Colonic mucosa (tissue), 4 donors: Measurements from ENCODE around the gene GXYLT2. TPM values are rescaled to one million over a fixed set of nuclear protein-coding genes. Genes with fewer than 3 reads are reported as not detected.

Source experiments
- DNase-seq: peaks from one replicate; pipeline ENCODE4 v3.0.0-alpha.2; 2020
- H3K27ac ChIP-seq: fragments of 200-600 bp; one replicate; pipeline ENCODE4 v1.8.0; 2021
- H3K27me3 ChIP-seq: fragments of 200-600 bp; one replicate; pipeline ENCODE4 v1.8.0; 2021
- H3K36me3 ChIP-seq: fragments of 200-600 bp; one replicate; pipeline ENCODE4 v1.8.0; 2021
- H3K4me1 ChIP-seq: fragments of 200-600 bp; one replicate; pipeline ENCODE4 v1.8.0; 2021; ENCODE audit warnings: mild to moderate bottlenecking
- H3K4me3 ChIP-seq: fragments of 200-600 bp; one replicate; pipeline ENCODE4 v1.8.0; 2021
- H3K9ac ChIP-seq, 2 donors: one replicate each; pipeline ENCODE4 v1.7.0; 2013; ENCODE audit warnings: control low read depth in 2 of 2, low read depth in 2 of 2, low read length in 2 of 2
- H3K9me3 ChIP-seq: fragments of 200-600 bp; one replicate; pipeline ENCODE4 v1.8.0; 2021
- intact Hi-C: fragments of 100-400 bp; cut with DNase I; formaldehyde crosslinking; loops from one replicate; pipeline ENCODE4 v1.14.1; 2022
- total RNA-seq, 2 donors: library from RNA; stranded (reverse); fragmentation: NEBNext Ultra II Directional in 1 of 2; extraction: Animal tissue kit (Norgen Biotek cat#: 25700) in 1 of 2; gene quantifications; one replicate each; pipeline ENCODE4 v1.2.1, GENCODE V29; 2021
- TF ChIP-seq, protein P1 (sequence below): fragments of 200-600 bp; IDR thresholded peaks from one replicate; pipeline ENCODE4 v1.8.0; 2022; ENCODE audit warnings: antibody characterized with exemption, mild to moderate bottlenecking
- donor health status: healthy.
- donor health status: DM: no; HTN: no; CAD: no.
- donor health status: DM: no; HTN: no; CAD: no.

Gene GXYLT2, protein sequence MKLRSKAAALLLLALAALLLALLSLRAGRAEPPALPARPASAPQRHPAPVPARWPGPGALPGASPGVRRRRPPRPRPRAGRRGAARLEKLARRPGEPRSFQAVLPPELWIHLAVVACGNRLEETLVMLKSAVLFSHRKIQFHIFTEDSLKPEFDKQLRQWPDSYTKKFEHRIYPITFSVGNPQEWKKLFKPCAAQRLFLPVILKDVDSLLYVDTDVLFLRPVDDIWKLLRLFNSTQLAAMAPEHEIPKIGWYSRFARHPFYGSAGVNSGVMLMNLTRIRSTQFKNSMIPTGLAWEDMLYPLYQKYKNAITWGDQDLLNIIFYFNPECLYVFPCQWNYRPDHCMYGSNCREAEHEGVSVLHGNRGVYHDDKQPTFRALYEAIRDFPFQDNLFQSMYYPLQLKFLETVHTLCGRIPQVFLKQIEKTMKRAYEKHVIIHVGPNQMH
- 1 to 10 TPM; 7.3 to 8.4 TPM for total RNA-seq

DNA sequence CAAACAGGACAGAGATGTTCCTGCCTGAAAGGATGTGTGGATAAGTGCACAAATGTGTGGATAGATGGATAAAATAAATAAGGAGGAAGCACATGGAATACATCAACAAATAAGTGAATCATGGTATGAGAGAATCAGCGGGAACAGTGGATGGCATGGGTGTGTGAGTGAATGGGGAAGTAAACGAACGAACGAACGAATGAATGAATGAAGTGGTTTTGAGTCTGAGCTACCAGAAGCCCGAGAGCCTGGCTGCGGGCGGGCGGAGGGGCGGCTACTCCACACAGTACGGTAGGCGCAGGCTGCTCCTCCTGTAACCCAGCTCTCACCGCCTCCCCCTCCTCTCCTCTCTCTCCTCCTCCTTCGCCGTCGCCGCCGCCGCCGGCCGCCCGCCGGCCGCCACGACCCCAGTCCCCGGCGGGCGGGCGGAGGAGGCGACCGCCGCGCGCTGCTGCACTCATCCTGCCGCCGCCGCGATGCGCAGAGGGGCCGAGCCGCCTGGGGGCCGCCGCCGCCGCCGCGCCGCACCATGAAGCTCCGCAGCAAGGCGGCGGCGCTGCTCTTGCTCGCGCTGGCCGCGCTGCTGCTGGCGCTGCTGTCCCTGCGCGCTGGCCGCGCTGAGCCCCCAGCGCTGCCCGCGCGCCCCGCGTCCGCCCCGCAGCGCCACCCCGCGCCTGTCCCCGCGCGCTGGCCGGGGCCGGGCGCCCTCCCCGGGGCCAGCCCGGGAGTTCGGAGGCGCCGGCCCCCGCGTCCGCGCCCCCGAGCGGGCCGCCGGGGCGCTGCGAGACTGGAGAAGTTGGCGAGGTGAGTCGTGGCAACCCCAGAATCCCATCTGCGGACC, at the start of gene GXYLT2:
Gene GXYLT2, plus strand, starts transcription at position 342 of the 841 bp plus-strand sequence. Its CDS starts 188 bp downstream, at position 530.
- no peaks in the 10 kb centered on the region for H3K4me1 ChIP-seq
- TF ChIP-seq, protein P1, sequence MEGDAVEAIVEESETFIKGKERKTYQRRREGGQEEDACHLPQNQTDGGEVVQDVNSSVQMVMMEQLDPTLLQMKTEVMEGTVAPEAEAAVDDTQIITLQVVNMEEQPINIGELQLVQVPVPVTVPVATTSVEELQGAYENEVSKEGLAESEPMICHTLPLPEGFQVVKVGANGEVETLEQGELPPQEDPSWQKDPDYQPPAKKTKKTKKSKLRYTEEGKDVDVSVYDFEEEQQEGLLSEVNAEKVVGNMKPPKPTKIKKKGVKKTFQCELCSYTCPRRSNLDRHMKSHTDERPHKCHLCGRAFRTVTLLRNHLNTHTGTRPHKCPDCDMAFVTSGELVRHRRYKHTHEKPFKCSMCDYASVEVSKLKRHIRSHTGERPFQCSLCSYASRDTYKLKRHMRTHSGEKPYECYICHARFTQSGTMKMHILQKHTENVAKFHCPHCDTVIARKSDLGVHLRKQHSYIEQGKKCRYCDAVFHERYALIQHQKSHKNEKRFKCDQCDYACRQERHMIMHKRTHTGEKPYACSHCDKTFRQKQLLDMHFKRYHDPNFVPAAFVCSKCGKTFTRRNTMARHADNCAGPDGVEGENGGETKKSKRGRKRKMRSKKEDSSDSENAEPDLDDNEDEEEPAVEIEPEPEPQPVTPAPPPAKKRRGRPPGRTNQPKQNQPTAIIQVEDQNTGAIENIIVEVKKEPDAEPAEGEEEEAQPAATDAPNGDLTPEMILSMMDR, result no peak

DNA sequence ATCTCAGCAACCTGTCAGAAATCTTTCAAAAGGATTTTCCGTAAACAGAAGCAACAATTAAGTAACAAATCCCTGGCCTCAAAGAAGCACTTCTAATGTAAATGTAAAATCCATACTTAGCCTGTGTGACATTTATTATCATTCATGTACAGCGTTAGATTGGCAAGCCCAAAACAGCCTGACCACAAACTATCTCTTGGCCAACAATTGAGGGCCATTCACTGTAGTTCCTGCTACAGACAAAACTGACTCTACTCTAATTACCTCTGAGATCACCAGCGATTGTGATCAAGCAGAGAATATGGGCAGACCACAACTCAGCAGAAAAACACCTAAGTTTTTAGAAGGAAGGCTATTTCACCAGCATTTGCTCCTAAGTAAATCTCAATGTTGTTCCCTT, 48.8 kb upstream of the GXYLT2 start:
- H3K9me3 ChIP-seq, result no peaks in the 10 kb centered on the region
- H3K4me1 ChIP-seq, result no peaks in the 10 kb centered on the region
- no peak overlapping the region for H3K9ac ChIP-seq
- no peaks in the 10 kb centered on the region for H3K27me3 ChIP-seq
- no peak overlapping the region for H3K4me3 ChIP-seq
- DNase-seq, result no peak
- no peak overlapping the region for H3K27ac ChIP-seq
- TF ChIP-seq, protein P1, result no peak
- intact Hi-C loops, result no loop called here
- no peaks in the 10 kb centered on the region for H3K36me3 ChIP-seq

More for the DNA sequence above, at the start of gene GXYLT2:
- Histone ChIP-seq H3K4me3 (peak within 1 kb of the TSS; percentile 31), H3K36me3 (no peaks in the 10 kb centered on the region), H3K9me3 (no peaks in the 10 kb centered on the region), H3K27ac (peak within 1 kb of the TSS; percentile 11), H3K9ac (peak within 1 kb of the TSS; percentile 40 to 76), H3K27me3 (no peaks in the 10 kb centered on the region)
- peak; percentile 76 for DNase-seq
- intact Hi-C loops, result no loop called here

DNA sequence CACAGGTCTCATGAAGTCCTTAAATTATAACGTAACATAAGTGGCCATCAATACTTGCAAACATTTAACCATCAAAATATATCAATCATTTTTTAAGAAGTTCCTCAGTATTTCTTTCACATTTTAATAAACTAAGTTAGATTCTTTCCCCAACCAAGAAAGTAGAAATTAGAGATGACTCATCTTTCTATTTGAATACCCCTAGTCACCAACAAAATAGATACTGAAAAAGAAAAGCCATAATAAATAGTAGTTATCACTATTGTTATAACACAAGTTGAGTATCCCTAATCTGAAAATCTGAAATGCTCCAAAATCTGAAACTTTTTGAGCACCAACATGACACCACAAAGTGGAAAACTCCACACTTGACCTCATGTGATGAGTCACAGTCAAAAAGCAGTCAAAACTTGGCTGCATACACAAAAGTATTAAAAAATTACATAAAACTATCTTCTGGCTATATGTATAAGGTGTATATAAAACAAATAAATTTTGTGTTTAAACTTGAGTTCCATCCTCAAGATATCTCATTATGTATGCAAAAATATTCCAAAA, 43.3 kb upstream of the GXYLT2 start:
- Histone ChIP-seq H3K36me3 (no peaks in the 10 kb centered on the region), H3K27ac (no peak overlapping the region), H3K4me1 (peaks cover 7% of the 10 kb centered on the region), H3K9me3 (no peaks in the 10 kb centered on the region), H3K27me3 (no peaks in the 10 kb centered on the region), H3K4me3 (no peak overlapping the region), H3K9ac (no peak overlapping the region)
- intact Hi-C loops, result loop anchor here (10.0 kb wide), 1 partner anchor 210 kb away; no protein-coding TSS in a partner anchor
- TF ChIP-seq, protein P1, result no peak
- DNase-seq, result no peak

DNA sequence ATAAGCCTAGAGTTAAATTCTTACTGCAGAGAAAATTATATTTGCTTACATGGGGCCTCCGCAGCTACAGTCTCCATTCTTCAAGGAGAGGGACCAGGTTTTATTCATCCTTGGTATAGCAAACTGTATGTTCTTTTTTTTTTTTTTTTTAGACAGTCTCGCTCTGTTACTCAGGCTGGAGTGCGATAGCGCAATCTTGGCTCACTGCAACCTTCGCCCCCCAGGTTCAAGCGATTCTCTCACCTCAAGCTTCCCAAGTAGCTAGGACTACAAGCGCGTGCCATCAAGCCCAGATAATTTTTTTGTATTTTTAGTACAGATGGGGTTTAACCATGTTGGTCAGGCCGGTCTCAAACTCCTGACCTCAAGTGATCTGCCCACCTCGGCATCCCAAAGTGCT, 41.7 kb upstream of the GXYLT2 start:
- Histone ChIP-seq H3K36me3 (no peaks in the 10 kb centered on the region), H3K27me3 (no peaks in the 10 kb centered on the region), H3K27ac (no peak overlapping the region), H3K4me1 (peaks cover 7% of the 10 kb centered on the region), H3K9ac (no peak overlapping the region), H3K9me3 (no peaks in the 10 kb centered on the region), H3K4me3 (no peak overlapping the region)
- intact Hi-C loops, result loop anchor here (10.0 kb wide), 1 partner anchor 209 kb away; no protein-coding TSS in a partner anchor
- TF ChIP-seq, protein P1, result no peak
- no peak for DNase-seq

DNA sequence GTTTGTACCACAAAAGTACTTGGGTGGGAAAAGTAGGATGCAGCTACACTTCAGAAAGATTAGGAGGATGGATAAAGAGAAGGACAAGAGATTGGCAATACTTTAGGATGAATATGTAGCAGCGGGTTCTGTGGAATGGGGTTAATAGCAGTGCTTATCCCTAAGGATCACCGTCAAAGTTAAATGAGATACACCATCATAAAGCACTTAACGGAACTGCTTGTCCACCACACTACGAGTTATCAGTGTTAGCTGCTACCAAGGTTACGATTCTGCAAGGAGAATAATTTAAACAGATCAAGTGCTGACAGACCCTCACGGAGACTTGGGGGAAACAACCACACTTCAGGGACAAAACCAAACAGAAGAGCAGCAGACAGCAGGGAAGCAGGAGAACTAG, 40.6 kb upstream of the GXYLT2 start:
- intact Hi-C loops, result loop anchor here (10.0 kb wide), 1 partner anchor 208 kb away; no protein-coding TSS in a partner anchor
- Histone ChIP-seq H3K4me1 (peaks cover 7% of the 10 kb centered on the region), H3K4me3 (peak overlapping the region; percentile 74), H3K9me3 (no peaks in the 10 kb centered on the region), H3K9ac (peak overlapping the region; percentile 79 to 91), H3K36me3 (no peaks in the 10 kb centered on the region), H3K27me3 (no peaks in the 10 kb centered on the region), H3K27ac (no peak overlapping the region)
- DNase-seq, result no peak
- TF ChIP-seq, protein P1, result no peak
